D721Med (cell line): ENCODE results near the gene MYCBP2.

ENCODE experiments used
- DNase-seq: peaks from one replicate; pipeline ENCODE4 v3.0.0; 2011; ENCODE audit warnings: low spot score; ENCODE audit not compliant: insufficient read length
- FAIRE-seq: peaks from 2 replicates; lab custom pipeline; 2011; peaks lifted over from hg19 to GRCh38; lab: Jason Lieb, UNC
- CTCF ChIP-seq: IDR thresholded peaks from 2 replicates; pipeline ENCODE4 v1.5.1; 2012; ENCODE audit warnings: mild to moderate bottlenecking, control low read depth; ENCODE audit not compliant: insufficient read depth; ENCODE audit errors: missing control alignments

Gene MYCBP2

DNA sequence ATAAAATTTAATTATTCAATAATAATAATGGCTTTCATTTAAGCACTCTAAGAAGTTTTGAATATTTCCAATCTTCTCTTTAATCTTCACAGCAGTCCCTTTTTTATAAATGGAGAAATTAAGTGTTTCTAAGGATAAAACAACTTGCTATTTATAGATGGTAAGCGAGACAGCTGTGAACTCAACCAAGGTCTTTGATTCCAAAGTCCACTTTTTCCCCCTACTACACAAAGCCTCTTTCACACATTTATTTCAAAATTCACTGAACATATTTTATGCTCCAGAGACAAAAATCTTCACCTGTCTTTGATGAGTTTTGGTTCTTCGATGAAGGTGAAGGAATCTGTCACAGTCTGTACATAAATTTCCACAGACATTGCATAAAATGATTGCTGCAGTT is 265.5 kb downstream of the MYCBP2 start:
- DNase-seq (no peak), FAIRE-seq (peak; percentile 32)
- TF ChIP-seq CTCF: no peak

DNA sequence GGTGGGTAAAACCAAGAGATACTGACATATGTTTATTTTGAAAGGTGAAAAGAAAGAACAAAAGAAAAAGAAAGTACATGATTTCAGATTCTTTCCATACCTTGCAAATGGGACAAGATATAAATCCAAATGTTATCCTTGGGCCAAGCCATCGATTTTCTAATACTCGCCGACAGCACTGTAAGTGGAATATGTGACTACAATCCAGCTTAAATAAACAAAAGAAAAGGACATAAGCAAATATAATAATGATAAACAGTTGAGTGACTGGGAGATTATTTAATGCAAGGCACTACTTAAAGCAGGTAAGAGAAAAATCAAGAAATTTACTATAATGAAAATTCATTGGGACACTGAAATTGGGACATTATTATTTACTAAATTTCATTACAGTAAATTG is 270.0 kb downstream of the MYCBP2 start:
- DNase-seq (no peak), FAIRE-seq (no peak)
- no peak for TF ChIP-seq CTCF

GRCh38 chr13:77056382-77056781 is 270.5 kb downstream of the MYCBP2 start:
- FAIRE-seq (no peak), DNase-seq (no peak)
- no peak for TF ChIP-seq CTCF

DNA sequence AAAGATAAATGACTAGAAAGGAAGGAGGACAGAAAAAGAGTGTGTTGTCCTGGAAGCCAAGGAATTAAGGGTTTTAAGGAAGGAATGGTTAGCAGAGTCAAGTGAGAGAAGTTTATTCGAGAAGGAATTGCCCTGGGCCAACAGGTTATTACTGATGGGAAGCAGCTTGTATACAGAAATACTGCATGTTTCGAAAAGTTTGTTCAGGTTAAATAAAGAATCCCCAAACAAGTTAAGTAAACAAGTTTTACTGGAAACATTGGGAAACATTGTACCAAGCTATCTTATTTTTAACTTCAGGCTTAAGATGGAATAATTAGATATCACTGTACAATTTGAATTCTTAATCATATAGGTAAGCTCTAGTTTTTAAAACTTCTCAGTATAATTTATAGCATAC is 271.7 kb downstream of the MYCBP2 start:
- FAIRE-seq: no peak
- DNase-seq: no peak

DNA sequence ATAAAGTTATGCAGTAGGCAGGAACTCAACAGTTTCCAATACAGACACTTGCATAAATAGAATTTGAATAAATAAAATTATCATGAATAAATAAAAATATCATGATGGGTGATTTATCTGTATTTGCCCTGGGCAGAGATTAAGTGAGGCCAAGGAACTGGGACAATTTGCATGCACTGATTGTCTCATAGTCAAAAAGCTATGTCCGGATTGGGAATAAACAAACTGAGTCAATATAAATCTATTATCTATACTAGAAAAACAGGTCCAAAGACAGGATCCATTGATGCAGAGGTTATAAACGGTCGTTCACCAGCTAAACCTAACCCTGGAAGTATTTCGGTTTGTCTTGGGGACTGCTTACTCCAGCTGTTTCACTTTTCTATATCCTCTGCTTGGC is 273.7 kb downstream of the MYCBP2 start:
- TF ChIP-seq CTCF: no peak
- FAIRE-seq (no peak), DNase-seq (no peak)

More for the DNA sequence above, 271.7 kb downstream of the MYCBP2 start:
- no peak for TF ChIP-seq CTCF

DNA sequence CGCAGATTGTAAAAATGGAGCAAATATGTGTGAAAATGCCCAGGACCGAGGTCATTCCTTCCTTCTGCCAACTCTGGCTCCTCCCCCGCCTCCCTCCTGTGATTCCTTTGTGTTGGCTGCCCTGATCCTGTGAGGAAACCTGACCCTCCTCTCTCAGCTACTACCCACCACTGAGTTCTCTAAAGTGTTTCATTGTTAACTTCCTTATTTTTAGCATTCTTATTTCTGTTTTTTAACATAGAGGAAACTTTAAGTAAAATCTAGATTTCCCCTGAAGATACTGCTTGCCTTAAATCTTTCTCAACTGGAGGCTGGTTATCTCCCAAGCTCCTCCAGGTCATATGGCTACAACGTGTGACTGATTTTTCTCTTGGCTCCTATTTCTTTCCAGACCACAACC is 278.2 kb downstream of the MYCBP2 start:
- DNase-seq: no peak
- TF ChIP-seq CTCF: no peak
- FAIRE-seq: no peak

DNA sequence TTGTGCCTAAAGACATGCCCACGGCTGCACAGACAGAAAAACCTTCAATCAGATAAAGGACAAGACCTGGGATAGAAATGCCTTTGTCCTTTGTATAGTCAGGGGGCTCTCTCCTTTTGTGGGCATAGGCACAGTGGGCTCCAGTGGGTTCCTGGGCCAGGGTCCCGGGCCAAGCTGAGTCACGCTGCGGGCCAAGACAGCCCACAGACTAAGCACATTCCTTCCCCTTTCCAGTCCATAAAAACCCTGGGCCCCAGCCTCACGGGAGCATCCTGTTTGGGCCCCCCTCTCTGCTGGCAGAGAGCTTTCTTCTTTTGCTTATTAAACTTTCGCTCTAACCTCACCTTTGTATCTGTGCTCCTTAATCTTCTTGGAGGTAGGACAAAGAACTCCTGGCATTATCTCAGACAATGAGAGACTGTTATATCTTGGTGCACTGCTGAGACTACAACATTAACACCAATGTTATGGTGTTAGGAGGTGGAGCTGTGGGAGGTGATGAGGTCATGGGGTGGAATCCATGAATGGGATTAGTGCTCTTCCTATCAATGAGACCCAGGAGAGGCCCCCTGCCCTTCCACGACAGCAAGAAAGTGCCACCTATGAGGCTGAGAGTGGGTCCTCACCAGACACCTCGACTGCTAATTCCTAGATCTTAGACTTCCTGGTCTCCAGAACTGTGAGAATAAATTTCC is 279.1 kb downstream of the MYCBP2 start:
- no peak for DNase-seq
- no peak for FAIRE-seq
- no peak for TF ChIP-seq CTCF
